ENCODE measurements around the gene ATF6. TPM values are rescaled to one million over a fixed set of nuclear protein-coding genes. Genes with fewer than 3 reads are reported as not detected.
"Not testable (repeated sequence)": the region's sequence is repeated elsewhere in the genome, so short reads cannot be mapped to it uniquely, and the experiment has no call there.

Gene ATF6
- total and polyA plus RNA-seq, 2 donors (not counting 1 experiment from before 2014, with no cell fraction given), result 25.3 to 27.4 TPM

- Histone ChIP-seq H3K27ac (ENCODE audit: insufficient read depth, low read length) (no peak overlapping the region), H3K36me3 (ENCODE audit: control insufficient read depth, insufficient read depth, low read length) (no peaks in the 10 kb centered on the region), H3K79me2 (ENCODE audit: control insufficient read depth, insufficient read depth, low read length) (no peaks in the 10 kb centered on the region), H4K20me1 (ENCODE audit: control insufficient read depth, extremely low read depth, insufficient read depth, low read length) (no peaks in the 10 kb centered on the region), H3K4me2 (ENCODE audit: extremely low read depth, insufficient read depth, low read length) (no peak overlapping the region), H3K27me3 (ENCODE audit: control insufficient read depth, insufficient read depth, low read length) (no peaks in the 10 kb centered on the region), H3K4me3 (replicated peaks in 1 of 4; ENCODE audit: control extremely low read depth in 1 of 4, insufficient read depth in 1 of 4, low read depth in 3 of 4, low read length in 4 of 4) (no peak overlapping the region), H3K9ac (ENCODE audit: insufficient read depth, low read length) (no peak overlapping the region), H3K9me3 (ENCODE audit: control insufficient read depth, insufficient read depth, low read depth, low read length) (no peaks in the 10 kb centered on the region), H2AFZ (ENCODE audit: low read length) (no peak overlapping the region), H3K4me1 (ENCODE audit: control insufficient read depth, extremely low read depth, insufficient read depth, low read length) (peaks cover 2% of the 10 kb centered on the region)
- peak in 1 of 2 donors; percentile 68 for DNase-seq (ENCODE audit: low read depth in 2 of 2)
- TF ChIP-seq EZH2 (IDR thresholded peaks at IDR 0.05; ENCODE audit: low read length, missing control alignments), result no peak
- TF ChIP-seq CTCF (conservative IDR thresholded peaks at IDR 0.05 in 1 of 2, IDR thresholded peaks at IDR 0.05 in 1 of 2; ENCODE audit: low read depth in 1 of 2, low read length in 2 of 2), result no peak
These were observed 61.7 kb downstream of the ATF6 start for GRCh38 chr1:161827786-161828185.

- not testable (repeated sequence) for H3K36me3 ChIP-seq (ENCODE audit: control insufficient read depth, insufficient read depth, low read length); H3K27me3 ChIP-seq (ENCODE audit: control insufficient read depth, insufficient read depth, low read length); H3K9ac ChIP-seq (ENCODE audit: insufficient read depth, low read length); DNase-seq (ENCODE audit: low read depth in 2 of 2); H3K4me2 ChIP-seq (ENCODE audit: extremely low read depth, insufficient read depth, low read length); H4K20me1 ChIP-seq (ENCODE audit: control insufficient read depth, extremely low read depth, insufficient read depth, low read length); H2AFZ ChIP-seq (ENCODE audit: low read length); H3K4me1 ChIP-seq (ENCODE audit: control insufficient read depth, extremely low read depth, insufficient read depth, low read length); H3K4me3 ChIP-seq (replicated peaks in 1 of 4; ENCODE audit: control extremely low read depth in 1 of 4, insufficient read depth in 1 of 4, low read depth in 3 of 4, low read length in 4 of 4); H3K27ac ChIP-seq (ENCODE audit: insufficient read depth, low read length); H3K79me2 ChIP-seq (ENCODE audit: control insufficient read depth, insufficient read depth, low read length); H3K9me3 ChIP-seq (ENCODE audit: control insufficient read depth, insufficient read depth, low read depth, low read length)
These were observed 66.3 kb downstream of the ATF6 start for GRCh38 chr1:161832299-161832907.

- no peak overlapping the region for H3K9ac ChIP-seq (ENCODE audit: insufficient read depth, low read length)
- H3K4me1 ChIP-seq (ENCODE audit: control insufficient read depth, extremely low read depth, insufficient read depth, low read length), result no peaks in the 10 kb centered on the region
- no peak overlapping the region for H2AFZ ChIP-seq (ENCODE audit: low read length)
- no peaks in the 10 kb centered on the region for H3K9me3 ChIP-seq (ENCODE audit: control insufficient read depth, insufficient read depth, low read depth, low read length)
- no peaks in the 10 kb centered on the region for H4K20me1 ChIP-seq (ENCODE audit: control insufficient read depth, extremely low read depth, insufficient read depth, low read length)
- no peak overlapping the region for H3K27ac ChIP-seq (ENCODE audit: insufficient read depth, low read length)
- no peak overlapping the region for H3K4me2 ChIP-seq (ENCODE audit: extremely low read depth, insufficient read depth, low read length)
- no peaks in the 10 kb centered on the region for H3K79me2 ChIP-seq (ENCODE audit: control insufficient read depth, insufficient read depth, low read length)
- no peaks in the 10 kb centered on the region for H3K27me3 ChIP-seq (ENCODE audit: control insufficient read depth, insufficient read depth, low read length)
- no peak overlapping the region for H3K4me3 ChIP-seq (replicated peaks in 1 of 4; ENCODE audit: control extremely low read depth in 1 of 4, insufficient read depth in 1 of 4, low read depth in 3 of 4, low read length in 4 of 4)
- DNase-seq (ENCODE audit: low read depth in 2 of 2), result peak in 1 of 2 donors; percentile 28
- H3K36me3 ChIP-seq (ENCODE audit: control insufficient read depth, insufficient read depth, low read length), result no peaks in the 10 kb centered on the region
- no peak for TF ChIP-seq EZH2 (IDR thresholded peaks at IDR 0.05; ENCODE audit: low read length, missing control alignments)
- no peak for TF ChIP-seq CTCF (conservative IDR thresholded peaks at IDR 0.05 in 1 of 2, IDR thresholded peaks at IDR 0.05 in 1 of 2; ENCODE audit: low read depth in 1 of 2, low read length in 2 of 2)
These were observed 68.9 kb downstream of the ATF6 start for GRCh38 chr1:161834967-161835550.

Data from fibroblast of lung (primary cell).